GM18517 (cell line): ENCODE results near the gene UTS2R.

ENCODE experiments used
- ATAC-seq: cut with Tn5 transposase; IDR thresholded peaks from one replicate; pipeline ENCODE4 v1.9.1; 2021; ENCODE audit warnings: mild to moderate bottlenecking, moderate library complexity; ENCODE audit not compliant: unreplicated experiment

UTS2R gene

DNA sequence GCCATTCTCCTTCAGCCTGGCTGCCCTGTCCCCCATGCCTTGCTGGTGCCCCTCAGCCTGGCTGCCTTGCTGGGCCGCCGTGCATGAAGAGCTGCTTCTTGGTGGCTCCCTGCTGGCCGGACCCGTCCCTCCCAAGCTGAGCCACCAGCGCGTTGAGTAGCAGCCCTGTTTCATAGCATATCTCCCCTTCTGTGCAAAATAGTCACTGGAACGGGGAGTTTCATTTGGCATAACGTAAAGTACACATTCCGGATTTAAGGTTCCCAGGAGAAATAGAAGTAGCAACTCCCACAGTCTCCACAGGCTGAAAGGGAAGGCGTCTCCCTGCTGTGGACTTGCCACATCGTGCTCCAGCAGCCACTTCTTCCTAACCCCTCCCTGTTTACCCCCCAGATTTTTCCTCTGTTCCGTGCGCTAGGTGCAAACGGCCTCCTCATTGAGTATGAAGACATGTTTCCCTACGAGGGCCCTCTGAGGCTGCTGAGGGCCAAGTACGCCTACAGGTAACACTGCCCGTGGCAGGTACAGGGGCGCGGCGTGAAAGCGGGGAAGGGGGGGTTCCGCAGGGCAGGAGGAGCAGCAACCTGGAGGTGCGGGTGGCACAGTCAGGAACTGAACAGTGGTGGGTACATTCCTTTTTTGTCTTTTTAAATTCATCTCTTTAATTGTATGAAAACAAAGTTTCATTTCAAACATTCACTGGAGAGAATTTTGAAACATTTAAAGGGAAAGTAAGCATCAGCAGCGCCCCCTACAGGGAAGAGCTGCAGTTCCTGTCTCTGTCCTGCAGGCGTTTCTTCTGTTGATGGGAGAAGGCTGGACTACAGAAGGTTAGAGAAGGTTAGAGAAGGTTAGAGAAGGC, 52.7 kb downstream of the UTS2R start:
- ATAC-seq, result no peak

DNA sequence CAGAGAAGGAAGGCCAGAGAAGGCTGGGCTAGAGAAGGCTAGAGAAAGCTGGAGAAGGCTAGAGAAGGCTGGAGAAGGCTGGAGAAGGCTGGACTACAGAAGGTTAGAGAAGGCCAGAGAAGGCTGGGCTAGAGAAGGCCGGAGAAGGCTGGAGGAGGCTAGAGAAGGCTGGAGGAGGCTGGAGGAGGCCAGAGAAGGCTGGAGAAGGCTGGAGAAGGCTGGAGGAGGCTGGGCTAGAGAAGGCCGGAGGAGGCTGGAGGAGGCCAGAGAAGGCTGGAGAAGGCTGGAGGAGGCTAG, 53.2 kb downstream of the UTS2R start:
- no peak for ATAC-seq
